Measurements from ENCODE around the gene SPTSSB.

The SPTSSB gene

DNA sequence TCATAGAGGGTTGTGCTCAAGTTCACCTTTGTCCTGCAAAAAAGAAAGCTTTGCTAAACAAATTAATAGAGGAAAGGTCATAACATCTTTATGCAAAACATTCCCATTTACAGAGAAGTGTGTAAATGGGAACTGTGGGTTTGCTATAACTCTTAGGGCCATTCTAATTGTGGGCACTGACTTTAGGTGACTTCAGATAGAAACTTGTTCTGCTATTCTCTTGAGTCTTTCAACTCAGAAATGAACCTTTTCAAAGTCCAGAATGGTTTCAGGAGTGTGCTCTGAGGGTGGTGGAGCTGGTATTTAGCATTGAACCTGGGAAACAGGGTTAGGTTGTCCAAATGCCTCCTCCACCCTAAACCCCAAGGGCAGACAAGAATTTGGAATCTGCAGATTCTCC lies 34.0 kb downstream of the SPTSSB start:
- DNase-seq, result no peak

DNA sequence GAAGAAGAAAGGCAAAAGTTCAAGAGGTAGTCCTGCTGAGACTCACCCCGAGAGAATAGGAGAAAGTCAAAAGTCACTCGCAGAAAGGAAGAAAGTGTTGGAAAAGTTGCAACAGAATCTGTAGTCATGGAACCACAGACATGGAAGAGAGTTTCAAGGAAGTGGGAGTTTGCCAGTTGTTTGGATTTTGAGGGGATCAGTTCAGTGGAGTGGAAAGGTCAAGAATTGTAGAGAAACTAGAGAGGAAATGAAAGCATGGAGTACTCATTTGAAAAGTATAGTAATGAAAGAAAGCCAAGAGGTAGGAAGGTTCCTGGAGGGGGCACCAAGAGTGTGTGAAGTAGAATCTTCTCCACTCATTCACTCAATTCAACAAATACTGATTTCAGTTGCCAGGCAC lies 34.7 kb downstream of the SPTSSB start:
- DNase-seq, result no peak

DNA sequence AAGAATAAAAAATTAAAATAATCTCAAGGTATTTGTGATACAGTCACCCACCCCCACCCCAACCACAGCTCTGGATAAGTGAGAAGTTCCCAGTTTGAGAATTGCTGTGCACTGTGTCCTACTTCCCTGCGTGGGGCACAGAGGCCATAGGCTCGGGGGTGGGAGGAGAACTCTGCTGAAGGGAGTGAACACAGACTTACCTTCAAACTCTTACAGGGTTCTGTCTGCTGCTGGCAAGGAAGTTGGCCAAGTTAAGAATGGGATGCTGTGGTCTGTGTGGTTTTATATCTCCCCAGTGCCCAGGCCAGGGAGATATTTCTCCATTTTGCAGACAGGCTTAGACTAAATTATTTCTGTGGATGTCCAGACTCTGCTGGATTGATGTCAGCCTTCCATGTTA lies 37.6 kb downstream of the SPTSSB start:
- no peak for DNase-seq

- DNase-seq, result no peak
Measured at GRCh38 chr3:161332792-161333191, 38.5 kb downstream of the SPTSSB start.

DNA sequence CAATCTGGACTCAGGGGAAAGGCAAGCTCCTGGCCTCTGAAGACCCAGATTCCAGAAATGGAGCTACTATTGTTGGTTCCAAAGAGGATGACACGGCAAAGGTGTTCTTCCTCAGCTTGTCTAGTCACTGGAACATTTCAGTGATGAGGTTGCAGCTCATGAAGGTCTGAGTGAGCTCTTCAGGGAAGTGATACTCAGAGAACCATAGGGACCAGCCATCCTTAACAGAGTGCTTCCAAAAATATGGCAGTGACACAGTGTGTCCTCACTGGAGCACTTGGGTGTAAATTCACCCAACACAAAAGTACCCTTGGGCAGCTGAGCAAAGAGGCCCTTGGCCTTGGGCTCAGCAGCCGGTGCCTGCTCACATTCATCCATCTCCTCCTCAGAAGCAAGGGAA lies 46.3 kb downstream of the SPTSSB start:
- DNase-seq, result no peak

- DNase-seq, result no peak
Measured at GRCh38 chr3:161323926-161324621, 47.2 kb downstream of the SPTSSB start.

- DNase-seq, result no peak
Measured at GRCh38 chr3:161322781-161323568, 48.3 kb downstream of the SPTSSB start.

DNA sequence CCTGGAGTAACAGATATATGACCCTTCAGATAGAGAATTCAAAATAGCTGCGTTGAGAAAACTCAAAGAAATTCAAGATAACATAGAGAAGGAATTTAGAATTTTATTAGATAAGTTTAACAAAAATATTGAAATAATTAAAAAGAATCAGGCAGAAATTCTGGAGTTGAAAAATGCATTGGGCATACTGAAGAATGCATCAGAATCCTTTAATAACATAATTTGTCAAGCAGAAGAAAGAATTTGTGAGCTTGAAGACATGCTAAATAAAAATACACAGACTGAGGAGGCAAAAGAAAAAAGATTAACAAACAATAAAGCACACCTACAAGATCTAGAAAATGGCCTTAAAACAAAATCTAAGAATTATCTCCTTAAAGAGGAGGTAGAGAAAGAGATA lies 50.5 kb downstream of the SPTSSB start:
- DNase-seq, result no peak

DNA sequence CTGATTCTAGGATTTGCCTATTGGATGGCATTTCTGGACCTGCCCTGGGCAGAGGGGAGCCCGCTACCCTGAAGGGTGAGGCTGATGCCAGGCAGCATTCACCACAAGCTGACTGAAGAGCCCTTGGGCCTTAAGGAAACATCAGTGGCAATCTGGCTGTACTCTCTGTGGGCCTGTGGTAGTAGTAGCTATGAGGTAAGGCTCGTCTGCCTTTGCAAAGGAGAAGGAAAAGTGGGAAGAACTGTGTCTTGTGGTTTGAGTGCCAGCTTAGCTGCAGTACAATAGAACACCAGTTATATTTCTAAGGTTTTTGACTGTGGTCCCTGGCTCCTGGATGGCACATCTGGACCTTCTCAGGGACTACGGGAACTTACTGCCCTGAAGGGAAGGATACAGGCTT lies 51.5 kb downstream of the SPTSSB start:
- no peak for DNase-seq

- DNase-seq, result no peak
Measured at GRCh38 chr3:161317077-161317476, 54.2 kb downstream of the SPTSSB start.

- DNase-seq, result no peak
Measured at GRCh38 chr3:161316006-161316689, 55.2 kb downstream of the SPTSSB start.

DNA sequence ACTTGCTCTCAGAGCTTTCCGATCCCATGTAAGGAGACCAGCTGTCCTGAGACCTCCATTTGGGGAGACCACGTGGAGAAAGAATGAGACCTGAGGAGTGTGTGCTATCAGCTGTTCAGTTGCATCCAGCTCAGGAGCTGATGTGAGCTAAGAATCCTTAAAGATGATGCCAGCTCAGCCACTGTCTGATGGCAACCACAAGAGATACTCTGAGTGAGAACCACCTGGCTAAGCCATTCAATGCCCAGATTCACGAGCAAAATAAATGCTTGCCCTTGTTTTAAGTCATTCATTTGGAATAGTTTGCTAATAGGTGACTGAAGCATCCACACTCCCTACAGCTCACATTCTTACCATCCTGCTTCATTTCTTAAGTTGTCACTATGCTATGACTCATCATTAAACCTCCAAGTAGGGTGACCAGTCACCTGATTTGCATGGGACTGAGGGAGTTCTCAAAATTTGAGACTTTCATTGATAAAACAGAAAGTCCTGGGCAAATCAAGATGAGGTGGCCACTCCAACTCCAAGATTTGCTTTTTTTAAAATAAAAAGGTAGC lies 56.4 kb downstream of the SPTSSB start:
- no peak for DNase-seq

- DNase-seq, result no peak
Measured at GRCh38 chr3:161310649-161311423, 60.5 kb downstream of the SPTSSB start.

DNA sequence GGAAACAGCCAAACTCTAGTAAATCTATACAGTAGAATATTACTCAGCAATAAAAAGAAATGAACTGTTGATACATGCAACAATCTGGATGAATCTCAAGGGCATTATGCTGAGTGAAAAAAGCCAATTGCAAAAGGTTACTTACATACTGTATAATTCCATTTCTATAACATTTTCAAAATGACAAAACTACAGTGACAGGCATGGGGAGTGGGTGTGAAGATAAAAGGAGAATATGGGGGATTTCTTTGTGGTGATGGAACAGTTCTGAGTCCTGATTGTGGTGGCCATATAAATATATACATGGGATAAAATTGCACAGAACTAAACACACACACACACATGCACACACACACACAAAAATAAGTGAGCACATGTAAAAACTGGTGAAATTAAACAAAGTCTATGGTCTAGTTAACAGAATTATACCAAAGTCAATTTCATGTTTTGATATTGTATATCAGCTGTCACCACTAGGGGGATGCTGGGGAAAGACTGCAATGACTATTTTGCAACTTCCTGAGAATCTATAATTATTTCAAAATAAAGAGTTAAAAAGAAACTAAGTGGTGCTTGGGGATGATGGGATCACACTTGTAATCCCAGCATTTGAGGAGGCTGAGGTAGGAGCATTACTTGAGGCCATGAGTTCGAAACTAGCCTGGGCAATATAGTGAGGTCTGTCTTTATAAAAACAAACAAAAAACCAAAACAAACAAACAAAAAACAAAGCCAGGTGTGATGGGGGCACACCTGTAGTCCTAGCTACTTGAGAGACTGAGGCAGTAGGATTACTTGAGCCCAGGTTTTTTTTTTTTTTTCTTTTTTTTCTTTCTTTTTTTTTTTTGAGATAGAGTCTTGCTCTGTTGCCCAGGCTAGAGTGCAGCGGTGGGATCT lies 66.0 kb downstream of the SPTSSB start:
- DNase-seq, result no peak

DNA sequence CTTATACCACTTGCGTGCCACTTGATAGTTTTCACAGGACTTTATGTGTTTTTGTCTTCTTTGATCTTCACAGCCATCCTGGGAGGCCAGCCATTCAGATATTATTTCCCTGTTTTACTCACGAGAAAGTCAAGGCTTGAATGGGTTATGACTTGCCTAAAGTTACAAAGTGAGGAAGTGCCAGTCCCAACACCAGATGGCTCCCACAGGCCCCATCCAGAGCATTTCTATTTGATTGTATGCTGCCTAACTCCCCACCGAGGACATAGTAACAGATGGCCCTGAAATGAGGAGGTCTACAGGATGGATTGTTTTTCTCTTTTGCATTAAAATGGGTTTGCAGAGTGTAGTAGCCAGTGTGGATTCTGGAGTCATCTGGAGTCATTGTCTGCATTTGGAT lies 74.5 kb downstream of the SPTSSB start:
- DNase-seq, result no peak

DNA sequence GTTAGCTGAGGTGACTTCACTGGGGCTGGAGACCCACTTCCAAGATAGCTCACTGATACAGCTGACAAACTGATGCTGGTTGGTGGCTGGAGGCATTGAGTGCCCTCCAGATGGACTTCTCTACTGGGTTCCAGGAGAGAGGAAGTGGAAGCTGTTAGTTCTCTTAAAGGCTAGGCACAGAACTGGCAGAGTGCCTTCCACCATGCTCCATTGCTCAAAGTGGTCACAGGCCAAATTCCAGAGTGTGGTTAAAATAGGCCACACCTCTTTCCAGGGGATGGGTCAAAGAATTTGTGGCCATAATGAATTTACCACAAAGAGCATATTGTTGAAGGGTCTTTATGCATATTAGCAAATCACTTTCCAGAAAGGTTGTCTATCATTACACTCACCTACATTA lies 76.0 kb downstream of the SPTSSB start:
- DNase-seq, result no peak

Measured in bone marrow (tissue), 2 donors.